ENCODE measurements around the gene TM4SF1. TPM values are rescaled to one million over a fixed set of nuclear protein-coding genes. Genes with fewer than 3 reads are reported as not detected.

TM4SF1 gene
- total RNA-seq, 1 donor from 2014 or later: 103 TPM

DNA sequence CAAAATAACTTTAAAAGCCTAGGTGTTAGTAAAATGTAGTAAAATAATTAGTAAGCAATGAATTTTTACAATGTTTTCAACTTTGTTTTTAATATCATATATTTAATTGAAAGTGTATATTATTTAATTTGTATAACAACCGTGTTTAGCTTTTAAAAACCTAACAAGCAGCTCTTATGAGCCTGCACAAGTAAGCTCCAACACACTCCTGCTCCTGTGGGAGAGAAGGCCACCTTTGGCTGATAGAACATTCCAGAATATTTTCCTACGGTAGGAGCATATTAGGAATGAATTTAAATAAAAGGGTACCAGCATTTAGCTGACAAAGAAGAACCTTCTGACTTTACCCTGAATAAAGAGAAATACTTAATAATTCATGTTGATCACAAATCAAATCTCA, 40.3 kb upstream of the TM4SF1 start:
- peaks cover 8% of the 10 kb centered on the region for H3K4me1 ChIP-seq
- TF ChIP-seq, protein P1, sequence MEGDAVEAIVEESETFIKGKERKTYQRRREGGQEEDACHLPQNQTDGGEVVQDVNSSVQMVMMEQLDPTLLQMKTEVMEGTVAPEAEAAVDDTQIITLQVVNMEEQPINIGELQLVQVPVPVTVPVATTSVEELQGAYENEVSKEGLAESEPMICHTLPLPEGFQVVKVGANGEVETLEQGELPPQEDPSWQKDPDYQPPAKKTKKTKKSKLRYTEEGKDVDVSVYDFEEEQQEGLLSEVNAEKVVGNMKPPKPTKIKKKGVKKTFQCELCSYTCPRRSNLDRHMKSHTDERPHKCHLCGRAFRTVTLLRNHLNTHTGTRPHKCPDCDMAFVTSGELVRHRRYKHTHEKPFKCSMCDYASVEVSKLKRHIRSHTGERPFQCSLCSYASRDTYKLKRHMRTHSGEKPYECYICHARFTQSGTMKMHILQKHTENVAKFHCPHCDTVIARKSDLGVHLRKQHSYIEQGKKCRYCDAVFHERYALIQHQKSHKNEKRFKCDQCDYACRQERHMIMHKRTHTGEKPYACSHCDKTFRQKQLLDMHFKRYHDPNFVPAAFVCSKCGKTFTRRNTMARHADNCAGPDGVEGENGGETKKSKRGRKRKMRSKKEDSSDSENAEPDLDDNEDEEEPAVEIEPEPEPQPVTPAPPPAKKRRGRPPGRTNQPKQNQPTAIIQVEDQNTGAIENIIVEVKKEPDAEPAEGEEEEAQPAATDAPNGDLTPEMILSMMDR (IDR thresholded peaks at IDR 0.05; ENCODE audit: borderline replicate concordance): no peak
- H3K36me3 ChIP-seq: no peaks in the 10 kb centered on the region
- H3K4me3 ChIP-seq: no peak overlapping the region
- intact Hi-C loops (cut with micrococcal nuclease): no loop called here
- H3K27me3 ChIP-seq (ENCODE audit: low read depth): no peaks in the 10 kb centered on the region
- H3K9me3 ChIP-seq (replicated peaks): no peaks in the 10 kb centered on the region
- DNase-seq: no peak
- H3K27ac ChIP-seq (replicated peaks): no peak overlapping the region

DNA sequence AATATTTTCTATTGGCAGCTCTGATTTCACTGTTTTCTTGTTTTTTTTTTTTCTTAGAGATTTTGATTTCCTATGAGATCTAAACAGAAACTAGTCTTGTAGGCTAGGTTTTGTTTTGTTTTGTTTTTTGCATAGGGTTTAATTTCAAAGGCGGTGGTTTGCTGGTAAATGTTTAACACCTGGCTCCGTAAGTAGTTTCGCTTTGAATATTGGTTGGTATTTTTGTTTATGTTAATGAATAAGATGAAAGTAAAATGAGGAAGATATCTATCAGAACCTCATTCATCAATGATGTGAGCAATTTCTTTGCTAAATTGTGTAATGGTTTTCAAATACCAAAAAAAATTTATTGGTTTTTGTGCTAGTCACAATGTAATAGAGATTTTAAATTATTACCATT, 39.7 kb upstream of the TM4SF1 start:
- H3K36me3 ChIP-seq: no peaks in the 10 kb centered on the region
- DNase-seq: no peak
- peaks cover 8% of the 10 kb centered on the region for H3K4me1 ChIP-seq
- no peaks in the 10 kb centered on the region for H3K9me3 ChIP-seq (replicated peaks)
- no peak overlapping the region for H3K4me3 ChIP-seq
- intact Hi-C loops (cut with micrococcal nuclease): no loop called here
- TF ChIP-seq, protein P1 (IDR thresholded peaks at IDR 0.05; ENCODE audit: borderline replicate concordance): no peak
- no peak overlapping the region for H3K27ac ChIP-seq (replicated peaks)
- no peaks in the 10 kb centered on the region for H3K27me3 ChIP-seq (ENCODE audit: low read depth)

DNA sequence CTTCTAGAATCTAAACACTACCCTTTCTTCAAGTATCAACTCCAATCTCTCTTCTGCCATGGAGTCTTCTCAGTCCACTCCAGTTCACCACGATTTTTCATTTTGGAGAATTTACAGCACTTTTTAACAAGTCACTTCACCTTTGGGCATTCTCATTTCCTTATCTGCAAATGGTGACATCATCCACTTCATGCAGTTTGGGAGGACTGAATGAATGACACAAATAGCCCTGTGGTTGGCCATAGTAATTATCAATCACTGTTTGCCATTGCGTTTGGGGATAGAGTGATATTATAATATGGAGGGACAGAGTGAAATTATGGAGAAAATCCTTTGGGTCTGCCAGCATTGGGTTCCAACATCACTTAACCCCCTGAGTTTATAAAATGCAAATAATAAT, 38.0 kb upstream of the TM4SF1 start:
- no peaks in the 10 kb centered on the region for H3K36me3 ChIP-seq
- H3K9me3 ChIP-seq (replicated peaks): no peaks in the 10 kb centered on the region
- H3K27me3 ChIP-seq (ENCODE audit: low read depth): no peaks in the 10 kb centered on the region
- TF ChIP-seq, protein P1 (IDR thresholded peaks at IDR 0.05; ENCODE audit: borderline replicate concordance): no peak
- H3K27ac ChIP-seq (replicated peaks): peak overlapping the region; percentile 31
- intact Hi-C loops (cut with micrococcal nuclease): no loop called here
- peaks cover 8% of the 10 kb centered on the region for H3K4me1 ChIP-seq
- no peak overlapping the region for H3K4me3 ChIP-seq
- no peak for DNase-seq

DNA sequence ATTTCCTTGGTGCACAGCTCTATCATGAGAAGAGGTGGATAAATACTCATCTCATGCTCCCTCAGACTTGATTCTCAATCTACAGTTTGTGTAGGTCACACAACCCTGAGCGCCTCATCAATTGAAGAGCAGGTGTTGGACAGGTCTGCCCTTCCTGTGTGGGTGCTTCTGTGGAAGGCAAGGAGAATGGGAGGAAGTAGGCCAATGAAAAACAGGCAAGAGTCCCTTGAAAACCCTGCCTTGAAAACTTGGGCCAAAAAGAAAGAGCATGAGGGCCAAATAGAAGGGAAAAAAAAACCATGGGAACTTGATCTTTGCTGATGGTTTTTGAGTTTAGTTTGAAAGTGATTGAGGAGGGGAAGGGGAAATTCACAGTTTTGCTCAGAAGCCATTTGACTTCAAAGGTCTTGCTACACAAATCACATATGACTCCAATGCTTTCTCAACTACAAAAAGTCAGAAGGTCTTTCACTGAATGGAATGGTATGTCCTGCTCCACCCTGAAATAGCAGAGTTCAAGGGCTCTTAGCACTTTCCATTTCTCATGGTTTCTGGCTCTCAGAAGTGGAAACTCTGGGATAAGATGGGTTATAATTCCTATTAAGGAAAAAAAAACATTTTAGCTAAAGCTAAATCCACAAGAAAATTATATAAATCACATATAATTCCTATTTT, 37.2 kb upstream of the TM4SF1 start:
- H3K27ac ChIP-seq (replicated peaks): peak overlapping the region; percentile 31
- peaks cover 8% of the 10 kb centered on the region for H3K4me1 ChIP-seq
- H3K36me3 ChIP-seq: no peaks in the 10 kb centered on the region
- DNase-seq: no peak
- no peaks in the 10 kb centered on the region for H3K27me3 ChIP-seq (ENCODE audit: low read depth)
- no peaks in the 10 kb centered on the region for H3K9me3 ChIP-seq (replicated peaks)
- intact Hi-C loops (cut with micrococcal nuclease): no loop called here
- H3K4me3 ChIP-seq: no peak overlapping the region
- TF ChIP-seq, protein P1 (IDR thresholded peaks at IDR 0.05; ENCODE audit: borderline replicate concordance): no peak

DNA sequence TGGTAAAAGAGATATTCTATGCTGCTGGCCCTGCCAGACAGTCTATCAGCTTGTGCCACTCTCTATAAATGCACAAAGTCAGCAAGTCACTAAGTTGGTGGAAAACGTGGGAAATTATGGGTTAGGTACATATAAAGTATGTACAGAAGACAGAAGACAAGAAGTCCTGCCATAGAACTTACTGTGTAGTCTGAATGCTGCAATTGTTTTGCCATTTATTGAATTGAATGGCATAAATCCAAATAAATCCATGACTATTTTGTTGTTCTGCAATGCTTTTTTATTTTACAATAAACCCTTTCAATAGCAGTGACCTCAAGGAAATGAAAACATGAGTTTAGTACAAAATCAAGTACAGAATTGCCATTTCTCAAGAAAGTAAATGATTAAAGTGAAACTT, 34.1 kb upstream of the TM4SF1 start:
- H3K27ac ChIP-seq (replicated peaks): no peak overlapping the region

More for the DNA sequence above, 34.1 kb upstream of the TM4SF1 start:
- peaks cover 8% of the 10 kb centered on the region for H3K4me1 ChIP-seq
- intact Hi-C loops (cut with micrococcal nuclease): no loop called here
- no peaks in the 10 kb centered on the region for H3K9me3 ChIP-seq (replicated peaks)
- TF ChIP-seq, protein P1 (IDR thresholded peaks at IDR 0.05; ENCODE audit: borderline replicate concordance): no peak
- H3K4me3 ChIP-seq: no peak overlapping the region
- no peak for DNase-seq
- no peaks in the 10 kb centered on the region for H3K27me3 ChIP-seq (ENCODE audit: low read depth)
- no peaks in the 10 kb centered on the region for H3K36me3 ChIP-seq

Measured in left ventricle myocardium inferior (tissue), 1 donor.